RWPE1 (cell line): ENCODE measurements around the gene HHEX.

Experiments used
- CTCF ChIA-PET: fragments of 350-600 bp; sonication (Branson Sonifier 250); formaldehyde crosslinking; extraction: SDS; loops from one replicate; lab custom pipeline; 2021; lab: Yijun Ruan, JAX
- POLR2A ChIA-PET: fragments of 400-600 bp; formaldehyde crosslinking; extraction: SDS; loops from one replicate; lab custom pipeline; 2020; ENCODE audit warnings: antibody characterized with exemption; ENCODE audit not compliant: low non-redundant PET; lab: Yijun Ruan, JAX
- DNase-seq: peaks from one replicate; pipeline ENCODE4 v3.0.0; 2012; ENCODE audit warnings: low spot score
- H3K27ac ChIP-seq: fragments of 450-650 bp; 2 replicates; pipeline ENCODE4 v1.5.1; 2017
- CTCF ChIP-seq: fragments of 450-650 bp; conservative IDR thresholded peaks from 2 replicates; pipeline ENCODE4 v1.5.1; 2017; ENCODE audit warnings: low read depth, mild to moderate bottlenecking

HHEX gene

GRCh38 chr10:92714152-92714845 is 24.5 kb downstream of the HHEX start:
- DNase-seq = no peak
- ChIA-PET CTCF (interaction anchor here (0.6 kb wide), 3 partner anchors 202 to 586 kb away, joined by 3 read pairs; no protein-coding TSS in a partner anchor), POLR2A (no interaction called here)
- TF ChIP-seq CTCF = no peak
- H3K27ac ChIP-seq = no peak overlapping the region

- CTCF ChIA-PET = no interaction called here
- no peak for TF ChIP-seq CTCF
These were observed 25.1 kb downstream of the HHEX start for GRCh38 chr10:92714872-92715271.

GRCh38 chr10:92719991-92720830 is 30.5 kb downstream of the HHEX start:
- ChIA-PET CTCF (interaction anchor here (0.7 kb wide), 1 partner anchor 1559 kb away, joined by 3 read pairs; no protein-coding TSS in a partner anchor), POLR2A (no interaction called here)
- TF ChIP-seq CTCF = no peak
- no peak overlapping the region for H3K27ac ChIP-seq
- no peak for DNase-seq

More at GRCh38 chr10:92714872-92715271, 25.1 kb downstream of the HHEX start:
- DNase-seq = no peak
- POLR2A ChIA-PET = no interaction called here
- H3K27ac ChIP-seq = no peak overlapping the region

- CTCF ChIA-PET = interaction anchor here (0.7 kb wide), 1 partner anchor 1558 kb away, joined by 3 read pairs; no protein-coding TSS in a partner anchor
- TF ChIP-seq CTCF = no peak
- POLR2A ChIA-PET = no interaction called here
- DNase-seq = no peak
- no peak overlapping the region for H3K27ac ChIP-seq
These were observed 31.0 kb downstream of the HHEX start for GRCh38 chr10:92720831-92721165.

- POLR2A ChIA-PET = no interaction called here
- no peak overlapping the region for H3K27ac ChIP-seq
- DNase-seq = no peak
- no peak for TF ChIP-seq CTCF
- CTCF ChIA-PET = no interaction called here
These were observed 32.6 kb downstream of the HHEX start for GRCh38 chr10:92722349-92722748.

- ChIA-PET CTCF (no interaction called here), POLR2A (no interaction called here)
- no peak for TF ChIP-seq CTCF
- H3K27ac ChIP-seq = no peak overlapping the region
- no peak for DNase-seq
These were observed 37.4 kb downstream of the HHEX start for GRCh38 chr10:92727141-92727540.
